IMR-90 (cell line): ENCODE results near the gene GNG7. TPM values are rescaled to one million over a fixed set of nuclear protein-coding genes. Genes with fewer than 3 reads are reported as not detected.
A peak's percentile ranks its signal among the peaks of the same experiment; 100 is the strongest.

Experiments used
- ATAC-seq: fragments of 200-7000 bp; cut with Tn5 transposase; 2 replicates; pipeline ENCODE4 v1.9.1; 2020; ENCODE audit warnings: low read depth, mild to moderate bottlenecking, moderate library complexity
- BruUV-seq: library from RNA; stranded (reverse); fragments of 400-500 nt; replicated peaks from 2 replicates; lab custom pipeline; 2021; lab: Mats Ljungman, UMichigan
- CTCF ChIA-PET: fragments of 300-600 bp; formaldehyde crosslinking; extraction: SDS; loops from one replicate; lab custom pipeline; 2021; ENCODE audit warnings: antibody characterized with exemption; lab: Yijun Ruan, JAX
- POLR2A ChIA-PET: fragments of 300-600 bp; sonication (Branson Sonifier 250); formaldehyde crosslinking; loops from one replicate; lab custom pipeline; 2022; ENCODE audit warnings: antibody characterized with exemption; ENCODE audit not compliant: unreplicated experiment; lab: Charles Lee
- DNase-seq: peaks from one replicate; pipeline ENCODE4 v3.0.0; 2013
- H2AFZ ChIP-seq: replicated peaks from 2 replicates; pipeline ENCODE3; 2013; ENCODE audit warnings: low read length, mild to moderate bottlenecking; ENCODE audit not compliant: poor library complexity
- H2AK5ac ChIP-seq: 2 replicates; pipeline ENCODE4 v1.6.1; 2013; ENCODE audit warnings: low read depth, low read length, inconsistent platforms
- H2AK9ac ChIP-seq: replicated peaks from 2 replicates; pipeline ENCODE3; 2013; ENCODE audit warnings: mild to moderate bottlenecking, low read depth, low read length, moderate library complexity; ENCODE audit not compliant: poor library complexity
- H2BK120ac ChIP-seq: 2 replicates; pipeline ENCODE4 v1.6.1; 2013; ENCODE audit warnings: low read depth, low read length, inconsistent platforms
- H2BK15ac ChIP-seq: 3 replicates; pipeline ENCODE4 v1.6.1; 2013; ENCODE audit warnings: low read depth, low read length, inconsistent platforms
- H2BK20ac ChIP-seq: 2 replicates; pipeline ENCODE4 v1.6.1; 2013; ENCODE audit warnings: low read depth, mild to moderate bottlenecking, inconsistent platforms, low read length, moderate library complexity
- H2BK5ac ChIP-seq: 2 replicates; pipeline ENCODE4 v1.6.1; 2013; ENCODE audit warnings: mild to moderate bottlenecking, low read depth, low read length, inconsistent platforms; ENCODE audit not compliant: poor library complexity, severe bottlenecking
- H3K14ac ChIP-seq: replicated peaks from 2 replicates; pipeline ENCODE4 v1.6.1; 2013; ENCODE audit warnings: low read depth, low read length, inconsistent platforms
- H3K18ac ChIP-seq: 2 replicates; pipeline ENCODE4 v1.6.1; 2013; ENCODE audit warnings: low read depth, low read length, control low read depth
- H3K23ac ChIP-seq: 2 replicates; pipeline ENCODE4 v1.6.1; 2013; ENCODE audit warnings: low read depth, low read length, inconsistent platforms
- H3K27ac ChIP-seq: 2 replicates; pipeline ENCODE4 v1.5.1; 2013; ENCODE audit warnings: mild to moderate bottlenecking, control low read depth, low read length; ENCODE audit not compliant: insufficient read depth
- H3K27me3 ChIP-seq: 2 replicates; pipeline ENCODE4 v1.6.1; 2013; ENCODE audit warnings: low read length; ENCODE audit not compliant: control insufficient read depth, insufficient read depth
- H3K36me3 ChIP-seq: 2 replicates; pipeline ENCODE4 v1.6.1; 2013; ENCODE audit warnings: low read length, mixed read lengths; ENCODE audit not compliant: control insufficient read depth, insufficient read depth
- H3K4ac ChIP-seq: 2 replicates; pipeline ENCODE4 v1.6.1; 2013; ENCODE audit warnings: low read depth, low read length, inconsistent platforms
- H3K4me1 ChIP-seq: 2 replicates; pipeline ENCODE4 v1.6.1; 2013; ENCODE audit warnings: low read length, mixed read lengths; ENCODE audit not compliant: control insufficient read depth, insufficient read depth
- H3K4me2 ChIP-seq: 2 replicates; pipeline ENCODE4 v1.6.1; 2013; ENCODE audit warnings: low read depth, mild to moderate bottlenecking, control low read depth, low read length, moderate library complexity
- H3K4me3 ChIP-seq: 2 replicates; pipeline ENCODE4 v1.5.1; 2013; ENCODE audit warnings: low read depth, mild to moderate bottlenecking, control low read depth, low read length, moderate library complexity; ENCODE audit not compliant: insufficient read depth
- H3K56ac ChIP-seq: 2 replicates; pipeline ENCODE4 v1.6.1; 2013; ENCODE audit warnings: low read length, inconsistent platforms; ENCODE audit not compliant: insufficient read depth; ENCODE audit errors: extremely low read depth
- H3K79me1 ChIP-seq, 2 experiments: 2 replicates each; pipeline ENCODE4 v1.6.1; 2013; ENCODE audit warnings: low read length in 2 of 2, inconsistent platforms in 1 of 2, low read depth in 1 of 2
- H3K9ac ChIP-seq: 2 replicates; pipeline ENCODE4 v1.6.1; 2013; ENCODE audit warnings: low read depth, low read length, control low read depth
- H3K9me1 ChIP-seq: 2 replicates; pipeline ENCODE4 v1.6.1; 2013; ENCODE audit warnings: low read length, inconsistent platforms; ENCODE audit not compliant: insufficient read depth
- H3K9me3 ChIP-seq: 2 replicates; pipeline ENCODE4 v1.6.1; 2013; ENCODE audit warnings: low read length; ENCODE audit not compliant: control insufficient read depth, insufficient read depth
- H4K20me1 ChIP-seq: 2 replicates; pipeline ENCODE4 v1.6.1; 2013; ENCODE audit warnings: low read length, inconsistent platforms; ENCODE audit not compliant: insufficient read depth
- H4K5ac ChIP-seq: 2 replicates; pipeline ENCODE4 v1.6.1; 2013; ENCODE audit warnings: mild to moderate bottlenecking, low read depth, low read length, control low read depth
- H4K8ac ChIP-seq, 2 experiments: 2 replicates each; pipeline ENCODE4 v1.6.1; 2013; ENCODE audit warnings: low read depth in 2 of 2, low read length in 2 of 2, control low read depth in 1 of 2, inconsistent platforms in 1 of 2
- H4K91ac ChIP-seq: 2 replicates; pipeline ENCODE4 v1.6.1; 2013; ENCODE audit warnings: low read depth, low read length, inconsistent platforms; ENCODE audit not compliant: insufficient read depth
- RAD21 ChIP-seq: IDR thresholded peaks from 2 replicates; pipeline ENCODE4 v1.6.1; 2012; ENCODE audit warnings: low read length, improper control_type of control experiment
- WGBS, 2 experiments: methylation state at CpG; one replicate each; pipeline versions ENCODE4 v1.1.5 to v1.1.7; 2013; ENCODE audit warnings: missing lambda C conversion rate in 2 of 2; ENCODE audit not compliant: insufficient read length in 1 of 2; ENCODE audit errors: extremely low coverage in 2 of 2; 5-methylcytosine and 5-hydroxymethylcytosine counted together
- dilution Hi-C: fragments of 300-500 bp; cut with HindIII; formaldehyde crosslinking; loops from one replicate; pipeline ENCODE4 v1.14.3; 2018; ENCODE audit warnings: low sequenced_read_pairs; ENCODE audit not compliant: unreplicated experiment
- in situ Hi-C: fragments of 300-500 bp; cut with MboI; formaldehyde crosslinking; loops from 3 replicates; pipeline ENCODE4 v1.14.3; 2019; ENCODE audit warnings: low sequenced_read_pairs, inconsistent platforms, mixed read lengths
- intact Hi-C: fragments of 100-400 bp; cut with micrococcal nuclease; formaldehyde crosslinking; loops from 2 replicates; pipeline ENCODE4 v1.10.0; 2022
- polyA plus RNA-seq, 3 experiments: library from polyadenylated mRNA; depleted of rRNA; stranded (reverse); fragments of >200 nt; gene quantifications; 2 replicates each; pipeline ENCODE4 v1.2.3, GENCODE V29; 2012; ENCODE audit warnings: low replicate concordance in 1 of 3
- total RNA-seq: library from RNA; depleted of rRNA; stranded (reverse); fragments of >200 nt; gene quantifications from 2 replicates; pipeline ENCODE4 v1.2.3, GENCODE V29; 2012

The GNG7 gene
- total and polyA plus RNA-seq, 2 of the 4 experiments (the other 2 are of a cell fraction) = under 0.01 to 0.21 TPM

- H3K4ac ChIP-seq = peak overlapping the region; percentile 91
- H2BK20ac ChIP-seq = peak overlapping the region; percentile 97
- H3K79me1 ChIP-seq = peaks cover 4 to 10% of the 10 kb centered on the region in 2 experiments; a peak in 1 of 4 replicates
- H3K23ac ChIP-seq = peak overlapping the region; percentile 76
- no TSS peak for BruUV-seq
- peaks cover 10% of the 10 kb centered on the region for H3K9me3 ChIP-seq
- dilution Hi-C loops (no loop called here), in situ Hi-C loops (no loop called here), intact Hi-C loops (no loop called here)
- H4K20me1 ChIP-seq = no peaks in the 10 kb centered on the region
- no peak for TF ChIP-seq RAD21
- peak overlapping the region; percentile 87; the same call in 1 of the 2 replicates for H4K5ac ChIP-seq
- peaks cover 10% of the 10 kb centered on the region; the same call in 1 of the 2 replicates for H3K4me1 ChIP-seq
- no CpG with 5 or more reads among the region's 2 CpGs for WGBS, 2 experiments
- no peaks in the 10 kb centered on the region for H3K27me3 ChIP-seq
- H2AK5ac ChIP-seq = peak overlapping the region; percentile 99
- peak overlapping the region; percentile 65; the same call in 1 of the 2 replicates for H3K27ac ChIP-seq
- no peak overlapping the region for H2AK9ac ChIP-seq
- peak overlapping the region; percentile 29; the same call in 1 of the 2 replicates for H3K9ac ChIP-seq
- H2BK5ac ChIP-seq = peak overlapping the region; percentile 99
- H2AFZ ChIP-seq = no peak overlapping the region
- H4K91ac ChIP-seq = peak overlapping the region; percentile 97
- no peaks in the 10 kb centered on the region for H3K36me3 ChIP-seq
- peak overlapping the region; percentile 87 for H3K14ac ChIP-seq
- POLR2A ChIA-PET = interaction anchor here (0.7 kb wide), 1 partner anchor 57 kb away, joined by 3 read pairs; the partner anchor contains the start of gene GADD45B
- peak overlapping the region; percentile 99 for H2BK15ac ChIP-seq
- CTCF ChIA-PET = interaction anchor here (1.2 kb wide), 1 partner anchor 9 kb away, joined by 3 read pairs; no protein-coding TSS in a partner anchor
- DNase-seq (no peak), ATAC-seq (no peak)
- peak overlapping the region; percentile 97; the same call in 1 of the 2 replicates for H3K18ac ChIP-seq
- H3K4me3 ChIP-seq = no peak overlapping the region
- peaks cover 4% of the 10 kb centered on the region; the same call in 1 of the 2 replicates for H3K9me1 ChIP-seq
- peak overlapping the region; percentile 87 to 95 for H4K8ac ChIP-seq
- H2BK120ac ChIP-seq = peak overlapping the region; percentile 97
- peak overlapping the region; percentile 65 for H3K56ac ChIP-seq
- H3K4me2 ChIP-seq = no peak overlapping the region
Measured at GRCh38 chr19:2533072-2533425, 169.4 kb downstream of the GNG7 start.
